GM20431 (cell line): ENCODE data around the gene PRDX6.
"Not testable (repeated sequence)": the region's sequence is repeated elsewhere in the genome, so short reads cannot be mapped to it uniquely, and the experiment has no call there.

ENCODE experiments used
- in situ Hi-C: fragments of 300-500 bp; cut with MseI, MboI; formaldehyde crosslinking; loops from one replicate; pipeline ENCODE4 v1.15.0; 2020; ENCODE audit warnings: low sequenced_read_pairs; ENCODE audit not compliant: unreplicated experiment

PRDX6 gene

DNA sequence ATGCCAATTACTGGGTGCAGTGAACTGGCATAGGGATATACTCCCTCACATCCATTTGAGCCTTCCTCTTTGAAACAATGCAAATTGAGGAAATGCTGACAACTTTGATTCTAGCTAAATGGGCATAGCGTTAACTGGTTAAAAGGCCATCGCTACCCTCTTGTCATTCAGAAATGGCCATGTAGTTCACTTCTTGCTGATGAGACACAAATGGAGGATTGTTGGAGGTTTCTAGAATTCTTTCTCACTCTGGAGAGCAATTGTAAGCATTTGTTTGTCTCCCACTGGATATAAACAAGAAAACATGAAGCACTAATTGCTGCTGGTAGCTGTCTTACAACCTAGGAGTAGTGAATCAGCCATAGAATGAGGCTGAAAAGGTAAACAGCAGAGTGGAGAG is 14.4 kb downstream of the PRDX6 start:
- in situ Hi-C loops: no loop called here

DNA sequence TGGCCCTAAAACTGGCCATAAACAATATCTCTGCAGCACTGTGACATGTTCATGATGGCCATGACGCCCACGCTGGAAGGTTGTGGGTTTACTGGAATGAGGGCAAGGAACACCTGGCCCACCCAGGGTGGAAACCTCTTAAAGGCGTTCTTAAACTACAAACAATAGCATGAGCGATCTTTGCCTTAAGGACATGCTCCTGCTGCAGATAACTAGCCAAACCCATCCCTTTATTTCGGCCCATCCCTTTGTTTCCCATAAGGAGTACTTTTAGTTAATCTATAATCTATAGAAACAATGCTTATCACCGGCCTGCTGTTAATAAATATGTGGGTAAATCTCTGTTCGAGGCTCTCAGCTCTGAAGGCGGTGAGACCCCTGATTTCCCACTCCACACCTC is 16.0 kb downstream of the PRDX6 start:
- in situ Hi-C loops: not testable (repeated sequence)

DNA sequence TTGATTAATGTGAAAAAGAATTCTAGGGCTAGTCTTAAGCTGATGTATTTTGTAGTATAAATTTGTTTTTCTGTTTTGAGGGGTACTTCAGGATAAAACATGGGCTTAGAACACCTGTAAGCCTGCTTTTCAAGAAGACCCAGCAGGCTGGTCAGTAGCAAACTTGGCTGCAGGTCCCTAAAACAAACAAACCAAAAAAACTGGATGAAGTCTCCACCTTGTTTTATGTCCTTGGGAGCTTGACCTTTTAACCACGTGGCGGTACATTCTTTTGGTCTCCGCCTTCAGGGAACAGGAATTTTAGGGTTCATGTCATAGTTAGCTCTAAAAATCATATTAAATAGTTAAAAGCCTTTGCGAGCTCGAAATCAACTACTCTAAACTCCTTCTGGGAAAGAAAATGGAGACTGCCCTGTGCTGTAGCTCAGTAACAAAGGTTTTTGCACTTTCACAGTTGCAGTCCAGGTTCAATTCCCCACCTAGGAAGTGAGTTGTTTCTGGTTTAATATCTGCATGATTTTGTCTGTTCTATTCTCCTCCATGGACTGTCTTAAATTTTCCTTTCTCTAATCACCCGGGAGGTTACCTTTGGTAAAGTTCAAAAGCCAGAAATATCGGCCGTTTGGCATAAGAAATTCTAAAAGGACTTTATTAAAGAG is 18.6 kb downstream of the PRDX6 start:
- in situ Hi-C loops: no loop called here

DNA sequence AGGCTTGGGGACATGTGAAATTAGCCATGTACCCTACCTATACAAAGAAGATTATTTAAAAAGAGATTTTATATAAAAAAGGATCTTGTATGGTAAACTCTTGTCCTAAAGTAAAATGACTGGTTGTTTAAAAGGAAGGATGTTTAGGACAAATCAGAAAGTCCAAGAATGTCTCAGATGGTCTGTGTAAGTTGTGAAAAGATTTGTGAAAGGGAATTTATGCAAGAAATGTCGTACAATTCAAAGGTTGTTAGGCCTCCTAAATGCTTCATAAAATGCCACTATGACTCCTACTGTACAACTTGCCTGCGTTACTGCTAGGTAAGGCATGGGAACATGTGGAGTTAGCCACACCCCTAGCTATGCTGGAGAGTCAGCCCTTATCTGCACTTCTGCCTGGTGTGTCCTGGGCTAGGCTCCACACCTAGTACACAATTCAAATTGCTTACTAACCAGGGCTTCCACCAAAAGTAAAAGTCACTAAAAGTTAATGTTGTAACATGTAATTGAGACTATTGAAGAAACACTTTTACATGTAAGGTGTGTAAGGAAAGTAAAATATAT is 19.7 kb downstream of the PRDX6 start:
- in situ Hi-C loops: no loop called here

DNA sequence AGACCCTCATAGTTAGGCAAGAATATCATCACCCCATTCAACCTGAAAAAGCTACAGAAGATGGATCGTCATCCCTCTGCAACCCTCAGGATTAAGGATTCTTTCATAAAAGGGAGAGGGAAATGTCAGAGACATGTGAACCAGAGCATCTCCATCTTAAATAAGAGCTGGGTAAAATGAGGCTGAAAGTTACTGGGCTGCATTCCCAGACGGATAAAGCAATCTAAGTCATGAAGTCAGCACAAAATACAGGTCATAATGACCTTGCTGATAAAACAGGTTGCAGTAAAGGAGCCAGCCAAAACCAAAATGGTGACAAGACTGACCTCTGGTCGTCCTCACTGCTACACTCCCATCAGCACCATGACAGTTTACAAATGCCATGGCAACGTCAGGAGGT is 22.6 kb downstream of the PRDX6 start:
- in situ Hi-C loops: no loop called here

GRCh38 chr1:173502104-173502503 is 25.0 kb downstream of the PRDX6 start:
- in situ Hi-C loops: no loop called here

DNA sequence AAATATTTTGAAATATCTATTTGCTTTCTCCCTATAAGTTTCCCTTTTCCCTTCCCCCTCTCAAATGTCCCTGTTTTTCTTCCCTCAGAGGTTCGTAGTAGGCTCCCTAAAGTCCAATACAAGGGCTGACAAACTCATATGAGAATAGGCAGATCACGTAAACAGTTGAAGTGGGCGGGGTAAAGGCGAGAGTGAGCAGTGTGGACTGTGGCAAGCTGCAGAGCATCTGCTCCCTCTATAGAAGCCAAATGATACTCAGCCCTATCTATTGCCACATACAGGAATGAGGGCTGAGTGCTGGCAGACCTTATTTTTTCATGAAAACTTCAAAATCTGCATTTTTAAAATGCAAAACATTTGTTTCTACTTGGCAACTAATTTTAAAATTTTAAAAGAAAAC is 26.3 kb downstream of the PRDX6 start:
- in situ Hi-C loops: no loop called here

DNA sequence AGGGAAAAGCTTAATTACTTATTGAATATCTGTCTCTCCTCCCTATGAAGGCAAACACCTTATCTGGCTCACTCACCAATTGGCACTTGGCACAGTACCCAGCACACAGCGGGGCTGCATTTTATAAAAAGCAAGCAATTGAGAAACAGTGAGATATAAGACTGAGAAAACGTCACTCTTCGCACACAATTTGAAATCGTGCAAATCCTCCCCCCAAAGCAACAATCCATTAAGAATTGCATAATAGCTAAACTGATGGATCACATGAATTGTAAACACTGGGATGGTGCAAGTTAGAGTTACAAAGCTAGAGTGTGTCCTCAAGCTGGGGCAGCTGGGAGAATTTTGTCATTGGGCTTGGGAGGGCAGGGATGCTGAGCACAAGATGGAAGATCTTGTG is 27.1 kb downstream of the PRDX6 start:
- in situ Hi-C loops: no loop called here

DNA sequence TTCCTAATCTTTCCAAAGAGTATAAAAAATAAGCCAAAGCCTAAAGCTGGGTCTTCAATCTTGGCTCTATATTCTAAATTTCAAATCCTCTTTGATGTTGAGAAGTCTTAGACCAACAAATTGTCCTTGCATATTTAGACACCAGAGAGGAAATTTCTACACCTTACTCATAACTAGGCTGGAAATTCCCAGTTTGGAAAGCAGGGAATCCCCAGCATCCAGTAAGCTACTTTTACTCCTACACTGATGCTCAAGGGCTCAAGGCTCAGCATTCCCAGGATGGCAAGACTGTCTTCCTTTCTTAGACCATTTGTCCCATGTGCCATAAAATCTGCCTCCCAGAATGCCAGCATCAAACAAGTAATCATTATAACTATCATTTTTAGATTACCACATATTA is 28.3 kb downstream of the PRDX6 start:
- in situ Hi-C loops: no loop called here

DNA sequence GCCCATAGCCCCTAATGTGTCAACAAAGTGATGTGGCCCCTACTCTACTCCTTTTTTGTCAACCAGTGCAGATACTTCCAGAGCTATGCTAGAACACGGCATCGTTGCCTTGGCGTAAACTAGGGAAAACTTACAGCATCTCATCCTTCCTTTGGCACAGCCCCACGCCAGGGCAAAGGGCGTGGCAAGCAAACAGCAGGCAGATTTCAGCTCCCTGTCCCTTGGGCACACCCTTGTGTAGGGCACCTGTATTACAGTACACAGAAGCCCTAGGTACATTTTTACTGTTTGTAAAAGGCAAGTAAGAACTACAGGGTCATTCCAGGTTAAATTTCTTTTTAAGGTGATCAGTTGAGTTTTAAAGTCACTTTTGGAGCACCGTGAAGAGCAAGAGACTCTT is 29.3 kb downstream of the PRDX6 start:
- in situ Hi-C loops: no loop called here

- in situ Hi-C loops: no loop called here
These were observed 30.2 kb downstream of the PRDX6 start for GRCh38 chr1:173507205-173507846.

DNA sequence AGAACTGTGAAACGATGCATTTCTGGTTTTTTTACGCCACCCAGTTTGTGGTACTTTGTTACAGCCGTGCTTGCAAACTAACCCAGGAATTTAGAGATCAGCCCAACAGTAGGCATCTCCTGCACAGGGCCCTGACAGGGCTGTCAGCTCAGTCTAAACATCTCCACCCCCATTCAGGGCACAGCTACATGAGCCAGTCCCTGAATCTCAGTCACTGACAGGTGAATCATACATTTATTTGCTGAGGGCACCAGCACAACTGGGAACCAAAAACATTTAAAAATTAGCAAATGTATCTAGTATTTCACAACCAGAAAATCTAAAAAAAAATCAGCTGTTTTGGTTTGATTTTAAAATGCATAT is 30.7 kb downstream of the PRDX6 start:
- in situ Hi-C loops: no loop called here

DNA sequence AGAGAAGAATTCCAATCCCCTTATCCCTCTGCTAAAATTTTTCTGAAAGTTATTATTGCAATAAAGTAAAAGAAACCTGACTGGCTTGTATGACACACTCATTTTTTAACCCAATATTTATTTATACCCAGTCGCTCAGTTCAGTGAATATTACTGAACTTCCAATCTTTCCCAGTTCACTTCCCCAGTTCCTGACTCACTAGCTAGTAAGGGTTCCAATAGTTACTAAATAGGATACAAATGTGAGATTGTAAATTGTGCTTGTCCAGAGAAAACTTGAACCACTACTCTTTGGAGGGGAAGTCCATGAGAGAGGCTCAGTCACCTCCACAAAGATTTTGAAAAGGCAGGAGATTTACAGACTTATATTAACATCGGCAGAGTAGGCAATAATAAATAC is 31.4 kb downstream of the PRDX6 start:
- in situ Hi-C loops: no loop called here

GRCh38 chr1:173509797-173510196 is 32.7 kb downstream of the PRDX6 start:
- in situ Hi-C loops: no loop called here

GRCh38 chr1:173514503-173514902 is 37.4 kb downstream of the PRDX6 start:
- in situ Hi-C loops: not testable (repeated sequence)

GRCh38 chr1:173520799-173521198 is 43.7 kb downstream of the PRDX6 start:
- in situ Hi-C loops: no loop called here

DNA sequence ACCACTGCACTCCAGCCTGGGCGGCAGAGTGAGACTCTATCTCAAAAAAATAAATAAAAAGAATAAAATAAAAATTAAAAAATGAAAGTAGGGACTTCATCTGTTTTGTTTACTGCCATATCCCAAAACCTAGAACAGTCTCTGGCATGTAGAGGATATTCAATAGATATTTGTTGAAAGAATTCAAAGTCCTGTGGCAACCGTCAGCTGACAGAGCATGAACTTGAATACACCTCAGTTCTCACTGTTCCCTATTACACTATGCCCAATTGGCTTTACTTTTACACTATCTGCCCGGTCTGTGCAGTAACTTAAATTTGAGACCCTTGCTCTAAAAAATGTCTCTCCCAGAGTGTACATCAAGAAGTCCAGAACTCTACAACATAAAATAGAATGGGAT is 46.2 kb downstream of the PRDX6 start:
- in situ Hi-C loops: no loop called here

DNA sequence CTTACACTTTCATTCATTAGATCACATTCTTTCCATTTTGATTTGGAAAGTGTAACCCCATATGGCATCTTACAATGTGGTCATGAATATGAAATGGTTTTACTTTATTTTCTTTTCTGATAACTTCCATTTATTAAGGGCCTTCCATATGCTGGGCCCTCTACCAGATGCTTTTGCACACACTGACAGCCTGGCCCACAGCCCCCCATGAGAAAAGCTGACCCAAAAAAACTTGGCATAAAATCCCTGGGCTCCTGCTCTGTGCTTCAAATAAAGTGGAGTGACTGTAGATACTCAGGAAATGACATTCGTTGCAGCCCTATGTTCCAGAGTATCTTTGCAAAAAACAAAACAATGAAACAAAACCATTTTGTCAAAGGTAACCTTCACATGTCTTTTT is 48.8 kb downstream of the PRDX6 start:
- in situ Hi-C loops: no loop called here

DNA sequence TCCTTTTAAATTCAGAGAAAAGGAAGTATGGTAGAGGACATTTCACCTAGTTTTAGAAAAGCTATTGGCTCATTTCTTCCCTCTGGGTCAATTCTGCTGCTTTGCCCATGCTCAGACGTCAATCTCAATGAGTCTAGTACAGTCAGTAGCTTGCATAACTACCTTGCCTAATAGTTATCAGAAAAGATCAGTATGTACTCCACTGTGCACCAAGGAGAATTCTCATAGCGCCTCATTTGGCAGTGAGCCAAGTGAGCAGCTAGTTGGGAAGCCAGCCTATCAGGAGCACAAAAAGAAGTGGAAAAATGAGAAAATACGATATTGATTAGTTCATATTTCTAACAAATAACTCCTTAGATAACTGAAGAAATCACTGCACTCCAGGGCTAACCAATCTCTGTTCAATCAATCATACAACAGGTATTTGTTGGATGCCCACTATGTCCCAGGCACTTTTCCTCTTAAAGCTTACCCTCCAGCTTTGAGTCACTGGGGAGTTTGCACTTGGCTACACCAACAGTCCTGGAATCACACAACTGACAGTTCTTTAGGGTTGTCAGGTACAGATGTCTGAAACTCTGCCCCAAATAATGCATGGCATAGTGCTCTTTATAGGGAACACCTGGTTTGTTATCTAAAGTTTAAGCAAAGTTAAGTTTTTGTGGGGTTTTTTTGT is 50.2 kb downstream of the PRDX6 start:
- in situ Hi-C loops: no loop called here

- in situ Hi-C loops: no loop called here
These were observed 52.0 kb downstream of the PRDX6 start for GRCh38 chr1:173529106-173529505.
